GM19372 (cell line): Measurements from ENCODE around the gene RXRA.

Source experiments
- ATAC-seq: cut with Tn5 transposase; IDR thresholded peaks from one replicate; pipeline ENCODE4 v1.9.1; 2021; ENCODE audit warnings: mild to moderate bottlenecking, low read depth, moderate library complexity; ENCODE audit not compliant: unreplicated experiment

Gene RXRA

GRCh38 chr9:134391319-134392231 lies 65.3 kb downstream of the RXRA start:
- ATAC-seq = peak; percentile 26

GRCh38 chr9:134392900-134393299 lies 66.6 kb downstream of the RXRA start:
- ATAC-seq = no peak

DNA sequence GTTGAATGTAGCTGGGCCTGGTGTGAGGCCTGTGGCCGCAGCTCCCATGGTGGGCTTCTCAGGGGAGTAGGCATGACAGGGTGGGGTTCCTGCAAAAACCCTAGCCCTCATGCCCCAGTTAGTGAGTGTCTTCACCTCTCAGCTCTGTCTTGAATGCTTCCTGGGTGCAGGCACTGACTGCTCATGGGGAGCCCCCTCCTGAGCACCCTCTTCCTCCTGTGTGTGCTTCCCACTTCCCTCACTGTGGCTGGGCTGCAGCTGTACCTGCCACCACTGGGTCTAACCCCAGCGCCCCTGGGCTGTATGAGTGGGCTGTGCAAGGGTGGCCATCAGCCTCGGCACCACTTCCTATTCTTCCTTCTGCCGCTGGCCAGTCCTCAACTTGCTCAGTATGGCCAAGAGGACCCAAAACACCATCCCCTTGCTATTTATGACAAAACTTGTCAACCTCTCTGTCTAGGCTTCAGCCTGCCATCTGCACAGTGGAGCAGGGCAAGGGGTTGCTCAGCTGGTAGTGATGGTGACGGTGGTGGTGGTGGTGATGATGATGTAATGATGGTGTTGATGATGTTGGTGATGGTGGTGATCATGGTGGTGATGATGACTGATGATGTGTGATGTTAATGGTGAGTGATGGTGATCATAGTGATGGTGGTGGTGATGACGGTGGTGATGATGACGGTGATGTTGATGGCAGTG lies 67.5 kb downstream of the RXRA start:
- no peak for ATAC-seq

- ATAC-seq = no peak
Measured at GRCh38 chr9:134395002-134395517, 68.8 kb downstream of the RXRA start.

- ATAC-seq = no peak
Measured at GRCh38 chr9:134395737-134396257, 69.5 kb downstream of the RXRA start.

- no peak for ATAC-seq
Measured at GRCh38 chr9:134396258-134396742, 70.0 kb downstream of the RXRA start.

DNA sequence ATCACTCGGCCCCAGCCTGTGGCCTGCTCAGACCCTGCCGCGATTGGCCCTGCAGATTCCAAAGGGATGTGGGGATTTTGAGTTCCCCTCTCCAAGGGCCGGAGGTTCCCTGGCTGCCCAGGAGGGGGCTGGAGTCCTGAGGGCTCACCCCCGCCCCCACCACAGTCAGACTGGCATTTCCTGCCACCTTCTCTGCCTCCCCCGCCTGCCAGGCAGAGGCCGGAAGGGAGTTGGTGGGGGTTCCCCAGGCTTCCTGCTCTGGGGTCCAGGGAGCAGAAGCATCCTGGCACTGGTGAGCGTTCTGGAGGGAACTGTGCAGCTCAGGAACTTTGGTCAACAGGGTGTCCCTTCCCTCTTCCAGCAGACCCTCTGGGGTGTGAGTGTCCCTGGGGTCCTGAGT lies 70.6 kb downstream of the RXRA start:
- no peak for ATAC-seq

- ATAC-seq = no peak
Measured at GRCh38 chr9:134398756-134399155, 72.5 kb downstream of the RXRA start.

DNA sequence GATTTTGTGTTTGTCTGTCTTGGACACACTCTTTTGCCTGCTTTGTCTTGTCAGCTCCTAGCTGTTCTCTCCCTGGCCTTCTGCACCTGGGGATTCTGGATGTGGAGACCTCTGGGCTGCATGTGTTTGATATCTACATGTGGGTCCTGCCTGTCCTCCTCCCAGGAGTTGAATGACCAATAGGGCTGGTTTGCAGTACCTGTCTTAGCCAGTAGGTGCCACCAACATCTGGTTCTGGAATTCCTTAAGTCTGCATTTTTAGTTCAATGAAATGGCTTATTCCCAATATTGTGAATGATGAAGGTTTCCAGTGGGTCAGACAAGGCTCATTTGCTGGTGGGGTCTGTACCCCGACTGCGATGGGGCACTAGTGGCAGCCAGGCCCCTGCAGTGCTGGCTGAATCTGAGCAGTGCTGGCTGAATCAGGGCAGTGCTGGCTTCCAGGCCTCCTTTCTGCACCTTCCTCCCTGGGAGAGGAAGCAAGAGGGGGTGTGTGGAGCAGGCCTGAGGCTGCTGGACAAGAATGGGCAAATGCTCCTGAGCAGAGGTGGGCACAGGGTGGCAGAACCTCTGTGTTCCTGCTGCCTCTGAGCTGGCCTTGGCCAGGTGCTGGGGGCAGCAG lies 73.3 kb downstream of the RXRA start:
- no peak for ATAC-seq

DNA sequence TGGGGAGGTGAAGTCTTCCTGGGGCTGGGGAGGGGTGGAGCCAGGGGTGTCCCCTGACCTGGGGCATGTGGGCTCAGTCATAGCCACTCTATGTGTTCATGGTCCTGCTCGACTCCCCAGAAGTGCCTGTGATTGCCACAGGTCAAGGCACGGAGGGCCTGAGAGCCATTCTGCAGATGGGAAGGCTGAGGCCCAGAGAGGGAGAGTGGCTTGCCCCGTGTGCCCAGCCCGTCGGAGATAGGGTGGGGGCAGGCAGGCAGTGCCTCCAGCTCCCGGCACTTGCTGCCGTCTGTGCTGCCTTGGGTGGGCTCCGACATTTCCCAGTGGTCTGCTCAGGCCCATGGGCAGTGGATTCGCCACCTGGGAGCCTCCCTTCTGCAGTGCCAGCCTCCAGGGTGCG lies 74.0 kb downstream of the RXRA start:
- ATAC-seq = no peak

- ATAC-seq = no peak
Measured at GRCh38 chr9:134401391-134401790, 75.1 kb downstream of the RXRA start.

GRCh38 chr9:134402182-134402581 lies 75.9 kb downstream of the RXRA start:
- no peak for ATAC-seq

DNA sequence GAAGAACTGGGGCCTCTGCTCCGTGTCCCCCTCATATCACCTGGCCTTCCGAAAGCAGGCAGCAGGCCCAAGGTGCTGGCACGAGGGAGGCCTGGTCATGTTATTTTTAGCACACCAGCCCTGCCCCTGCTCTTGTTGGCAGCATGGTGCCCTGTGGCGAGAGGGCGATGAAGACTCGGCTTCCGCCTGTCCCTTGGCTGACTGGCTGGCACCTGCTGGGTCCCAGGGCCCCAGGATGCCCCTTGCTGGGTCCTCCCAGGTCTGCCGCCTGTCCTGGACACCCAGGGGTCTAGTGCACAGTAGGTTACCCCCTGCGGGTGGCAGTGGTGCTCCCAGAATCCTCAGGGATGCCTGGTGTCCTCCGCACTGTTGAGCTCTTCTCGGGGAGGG lies 77.0 kb downstream of the RXRA start:
- ATAC-seq = no peak

GRCh38 chr9:134403682-134404301 lies 77.5 kb downstream of the RXRA start:
- ATAC-seq = no peak

GRCh38 chr9:134404376-134405358 lies 78.4 kb downstream of the RXRA start:
- ATAC-seq = no peak

DNA sequence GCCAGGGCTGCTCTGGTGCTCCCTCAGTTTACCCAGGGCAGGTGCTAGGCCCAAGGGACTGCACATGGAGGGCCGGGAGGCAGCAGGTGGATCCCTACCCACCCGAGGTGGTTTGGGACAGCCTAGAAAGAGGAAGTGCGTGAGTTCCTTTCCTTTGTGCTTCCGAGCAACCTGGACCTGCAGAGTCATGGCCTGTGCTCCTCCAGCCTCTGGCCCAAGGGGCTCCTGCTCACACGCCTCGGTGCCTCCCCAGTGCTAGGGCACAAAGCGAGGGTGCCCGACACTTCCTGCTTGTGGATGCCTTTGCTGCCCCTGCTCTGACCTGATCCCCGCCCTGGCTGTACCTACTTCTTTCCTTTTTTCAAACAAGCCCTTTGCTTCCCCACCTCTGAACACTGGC lies 79.3 kb downstream of the RXRA start:
- no peak for ATAC-seq

DNA sequence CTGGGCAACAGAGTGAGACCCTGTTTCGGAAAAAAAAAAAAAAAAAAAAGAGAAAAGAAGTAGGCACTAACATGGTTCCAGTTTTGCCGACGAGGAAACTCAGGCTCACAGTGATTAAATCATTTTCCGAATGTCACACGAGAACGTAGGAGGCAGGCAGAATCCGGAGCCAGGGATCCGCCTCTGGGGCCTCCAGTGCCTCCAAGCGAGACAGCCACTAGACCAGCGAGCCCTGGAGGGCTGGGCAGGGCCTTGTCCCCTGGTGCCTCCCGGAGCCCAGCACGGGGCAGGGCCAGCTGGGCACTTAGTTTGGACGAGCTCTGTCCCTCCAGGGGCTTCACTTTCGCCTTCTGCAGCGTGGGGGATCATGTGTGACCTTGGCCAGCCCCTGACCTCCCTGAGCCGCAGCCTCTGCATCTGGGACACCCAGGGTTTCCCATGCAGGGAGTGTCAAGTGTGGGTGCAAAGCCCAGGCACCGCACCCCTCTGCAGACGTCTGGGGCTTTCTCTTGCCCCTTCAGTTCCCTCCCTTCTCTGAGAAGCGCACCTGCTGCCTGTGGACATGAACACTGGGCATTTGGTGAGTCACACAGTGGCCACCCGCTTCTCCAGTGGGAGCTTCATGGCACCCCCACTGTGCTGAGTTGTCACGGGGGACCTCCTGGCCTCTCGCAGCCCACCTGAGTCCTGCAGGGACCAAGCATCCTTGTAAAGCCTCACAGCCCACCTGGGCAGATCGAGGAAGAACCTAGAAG lies 80.3 kb downstream of the RXRA start:
- peak; percentile 6 for ATAC-seq

- peak; percentile 79 for ATAC-seq
Measured at GRCh38 chr9:134407121-134407779, 81.0 kb downstream of the RXRA start.
